Stimulated activated CD4-positive, alpha-beta T cell treated with anti-CD3 and anti-CD28 coated beads, Interleukin-4, amount 100 ng/mL, for 1 hour (primary cell): ENCODE measurements around the gene CD79A.
A peak's percentile ranks its signal among the peaks of the same experiment; 100 is the strongest.

Experiments used
- DNase-seq: peaks from one replicate; pipeline ENCODE4 v3.0.0-alpha.2; 2020

CD79A gene

DNA sequence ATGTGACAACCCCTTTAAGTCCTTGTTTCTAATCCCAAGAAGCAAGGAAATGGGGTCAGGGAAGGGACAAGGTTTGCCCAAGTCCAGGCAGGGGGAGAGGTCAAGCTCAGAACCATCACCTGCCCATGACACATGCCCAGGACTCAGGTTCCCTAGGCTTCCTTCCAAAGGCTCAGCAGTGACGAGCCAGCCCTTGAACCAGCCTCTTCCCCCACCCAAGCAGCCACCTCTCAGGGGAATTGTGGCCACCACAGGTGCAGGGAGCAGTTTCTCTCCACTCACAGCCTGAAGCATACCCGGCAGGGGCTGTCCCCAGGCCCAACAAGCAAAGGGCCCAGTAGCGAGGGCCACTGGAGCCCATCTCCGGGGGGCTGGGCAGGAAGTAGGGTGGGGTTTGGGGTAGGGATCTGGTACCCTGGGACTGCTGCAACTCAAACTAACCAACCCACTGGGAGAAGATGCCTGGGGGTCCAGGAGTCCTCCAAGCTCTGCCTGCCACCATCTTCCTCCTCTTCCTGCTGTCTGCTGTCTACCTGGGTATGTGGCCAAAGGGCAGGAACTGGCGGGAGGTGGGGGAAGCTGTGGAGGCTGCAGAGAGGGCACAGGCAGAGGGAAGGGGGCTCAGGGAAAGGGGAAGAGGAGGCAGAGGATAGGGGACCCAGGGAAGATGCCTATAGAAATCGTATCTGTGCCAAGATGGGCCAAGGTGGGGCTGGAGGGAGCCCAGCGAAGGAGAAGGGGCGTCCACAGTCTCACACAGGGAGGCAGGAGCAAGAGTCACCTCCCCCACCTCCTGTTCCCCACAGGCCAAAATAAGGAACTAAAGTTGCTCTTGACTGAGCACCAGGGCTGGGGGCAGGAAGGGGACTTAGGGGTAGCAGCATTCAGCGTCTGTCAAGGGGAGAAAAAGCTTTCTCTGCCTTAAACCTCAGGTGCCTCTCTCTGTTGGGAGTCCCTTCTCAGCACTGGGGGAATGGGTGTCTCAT lies at the start of gene CD79A:
Gene CD79A (plus strand): TSS at position 433 of the 986 bp plus-strand sequence. CDS start 26 bp downstream, at position 459.
- no peak for DNase-seq

DNA sequence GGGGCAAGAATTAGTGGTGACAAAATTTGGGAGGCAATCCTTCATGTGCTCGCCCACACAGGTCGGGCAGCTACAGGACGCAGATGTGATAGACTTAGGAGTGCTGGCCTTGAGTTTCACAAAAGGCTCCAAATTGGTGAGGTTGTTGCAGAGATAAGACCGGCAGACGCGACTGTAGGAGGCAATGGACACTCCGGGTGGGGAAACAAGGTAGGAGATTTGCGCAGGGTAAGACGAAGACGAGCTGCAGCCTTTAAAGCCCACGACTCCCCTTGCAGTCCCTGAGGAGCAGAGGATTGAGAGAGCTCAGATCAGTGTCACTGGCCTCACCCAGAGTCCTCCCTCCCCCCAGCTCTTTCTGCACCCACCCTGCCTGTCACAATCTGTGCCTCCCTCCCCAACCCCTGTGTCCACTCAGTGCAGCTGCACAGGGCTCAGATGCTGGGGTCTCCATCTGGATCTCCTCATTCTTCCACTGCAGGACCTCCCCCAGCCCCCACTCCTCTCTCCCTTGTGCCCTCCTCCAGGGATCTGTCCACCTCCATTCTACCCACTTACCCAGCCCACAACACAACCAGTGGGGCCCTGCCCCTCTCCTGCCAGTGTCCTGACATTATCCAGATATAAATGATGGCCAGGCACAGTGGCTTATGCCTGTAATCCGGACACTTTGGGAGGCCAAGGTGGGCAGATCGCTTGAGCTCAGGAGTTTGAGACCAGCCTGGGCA lies 38.9 kb upstream of the CD79A start:
- DNase-seq, result no peak

- DNase-seq, result no peak
These were observed 37.9 kb upstream of the CD79A start for GRCh38 chr19:41839211-41839610.

DNA sequence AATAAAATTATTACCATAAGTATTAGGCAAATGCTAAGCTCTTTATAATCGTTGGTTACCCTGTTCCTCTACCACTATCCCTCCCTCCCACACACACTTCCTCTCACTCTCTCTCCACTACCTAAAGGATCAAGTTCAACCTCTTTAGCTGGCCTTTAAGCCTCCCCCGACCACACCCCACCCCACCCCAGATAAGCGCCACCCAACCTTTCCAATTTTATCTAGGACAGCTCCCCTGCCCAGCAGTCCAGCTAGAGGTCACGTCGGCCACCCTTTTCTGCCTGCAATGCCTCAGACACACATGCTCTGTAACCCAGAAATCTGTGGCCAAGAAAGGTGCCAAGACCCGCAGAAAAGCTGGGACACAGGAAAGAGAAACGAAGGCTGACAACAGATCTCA lies 33.7 kb upstream of the CD79A start:
- DNase-seq, result no peak

- no peak for DNase-seq
These were observed 32.5 kb upstream of the CD79A start, which contains the start of gene LYPD4 for GRCh38 chr19:41844601-41845000. TSS of gene LYPD4 (minus strand) at chr19:41844683. CDS start at chr19:41839285, 5,398 bp downstream.

DNA sequence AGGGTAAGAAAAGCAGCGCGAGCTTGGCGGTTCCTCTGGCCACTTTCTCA lies 32.3 kb upstream of the CD79A start, which contains the start of gene DMRTC2:
Gene DMRTC2 (plus strand): TSS at position 42 of the 50 bp plus-strand sequence. CDS start 2,387 bp downstream, outside the sequence.
- DNase-seq, result no peak

DNA sequence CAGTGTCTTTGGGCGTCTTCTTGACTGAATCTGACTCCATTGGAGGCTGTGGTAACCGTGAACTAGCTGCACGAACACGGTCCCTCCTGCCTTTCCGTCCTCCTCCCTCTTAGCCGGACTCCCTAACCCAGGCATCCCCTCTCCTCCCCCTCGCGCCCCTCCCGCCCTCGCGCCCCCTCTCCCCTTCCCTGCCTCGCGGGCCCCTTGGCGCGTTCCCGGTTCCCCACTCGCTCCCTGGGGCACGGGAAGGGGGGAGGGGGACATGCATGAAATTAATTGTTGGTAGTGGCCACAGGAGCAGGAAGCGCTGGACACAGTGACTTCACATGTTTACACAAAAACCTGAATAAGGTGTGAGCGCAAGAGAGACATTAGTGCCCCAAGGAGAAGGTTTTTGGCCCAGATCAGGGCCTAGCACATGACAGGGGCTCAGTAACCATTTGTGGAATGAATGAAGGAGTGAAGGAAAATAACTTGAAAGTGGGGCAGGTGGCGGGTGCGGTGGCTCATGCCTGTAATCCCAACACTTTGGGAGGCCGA lies 32.0 kb upstream of the CD79A start:
- no peak for DNase-seq

DNA sequence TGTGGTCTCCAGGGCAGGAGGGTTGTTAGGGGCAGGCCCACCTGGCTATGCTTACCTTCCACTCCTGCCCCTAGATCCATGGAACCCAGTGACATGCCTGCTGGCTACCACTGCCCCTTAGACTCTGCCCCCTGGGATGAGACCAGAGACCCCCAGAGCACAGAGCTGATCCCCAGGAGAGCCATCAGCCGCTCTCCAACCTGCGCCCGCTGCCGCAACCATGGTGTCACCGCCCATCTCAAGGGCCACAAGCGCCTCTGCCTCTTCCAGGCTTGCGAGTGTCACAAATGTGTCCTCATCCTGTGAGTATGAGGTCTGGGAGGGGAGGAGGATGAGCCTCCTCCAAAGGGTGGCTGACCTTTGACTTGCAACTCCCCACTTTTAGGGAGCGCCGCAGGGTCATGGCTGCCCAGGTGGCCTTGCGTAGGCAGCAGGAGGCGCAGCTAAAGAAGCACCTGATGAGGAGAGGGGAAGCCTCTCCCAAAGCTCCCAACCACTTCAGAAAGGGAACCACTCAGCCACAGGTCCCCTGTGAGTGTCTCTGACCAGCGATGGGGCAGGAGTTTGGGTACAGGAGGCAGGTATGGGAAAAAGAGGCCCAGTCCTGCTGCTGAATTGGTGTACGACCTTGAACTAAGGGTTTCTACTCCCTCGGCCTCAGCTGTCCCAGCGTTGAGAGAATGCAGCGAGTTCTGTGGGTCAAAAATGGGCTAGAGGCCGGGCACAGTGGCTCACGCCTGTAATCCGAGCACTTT lies 29.6 kb upstream of the CD79A start:
- DNase-seq, result no peak

GRCh38 chr19:41848666-41849065 lies 28.4 kb upstream of the CD79A start:
- DNase-seq, result no peak

DNA sequence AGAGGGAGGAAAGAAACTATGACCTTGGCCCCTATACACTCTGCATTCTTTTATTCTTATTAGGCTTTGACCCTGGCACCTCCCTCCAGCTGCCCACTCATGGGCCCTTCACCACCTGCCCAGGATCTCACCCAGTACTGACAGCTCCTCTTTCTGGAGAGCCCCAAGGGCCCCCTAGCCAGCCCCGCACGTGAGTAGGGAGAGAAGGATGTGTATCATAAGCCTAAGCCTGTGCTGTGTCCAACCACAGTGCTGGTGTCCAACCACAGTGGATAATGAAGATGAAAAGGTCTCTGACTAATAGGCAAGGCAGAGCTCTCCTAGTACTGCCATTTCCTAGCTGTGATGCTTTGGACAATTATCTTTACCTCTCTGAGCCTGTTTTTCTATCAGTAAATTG lies 28.0 kb upstream of the CD79A start:
- DNase-seq, result no peak

DNA sequence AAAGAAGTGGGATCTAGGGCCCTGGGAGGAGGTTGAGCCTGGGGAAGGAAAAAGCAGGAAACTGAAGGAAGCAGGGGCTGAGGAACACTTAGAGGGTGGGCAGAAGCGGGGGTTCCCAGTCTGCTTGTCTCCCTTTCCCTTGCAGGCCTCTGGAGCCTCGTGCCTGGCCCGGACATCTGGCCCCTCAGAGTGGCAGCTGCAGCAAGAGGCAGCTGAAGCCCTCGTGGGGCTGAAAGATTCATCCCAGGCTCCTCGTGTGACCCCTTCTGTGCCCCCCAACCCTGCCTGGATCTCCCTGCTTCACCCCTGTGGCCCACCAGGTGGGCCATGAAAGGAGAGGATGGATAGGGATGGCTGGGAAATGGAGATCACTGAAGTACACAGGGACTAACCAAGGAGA lies 26.7 kb upstream of the CD79A start:
- no peak for DNase-seq

DNA sequence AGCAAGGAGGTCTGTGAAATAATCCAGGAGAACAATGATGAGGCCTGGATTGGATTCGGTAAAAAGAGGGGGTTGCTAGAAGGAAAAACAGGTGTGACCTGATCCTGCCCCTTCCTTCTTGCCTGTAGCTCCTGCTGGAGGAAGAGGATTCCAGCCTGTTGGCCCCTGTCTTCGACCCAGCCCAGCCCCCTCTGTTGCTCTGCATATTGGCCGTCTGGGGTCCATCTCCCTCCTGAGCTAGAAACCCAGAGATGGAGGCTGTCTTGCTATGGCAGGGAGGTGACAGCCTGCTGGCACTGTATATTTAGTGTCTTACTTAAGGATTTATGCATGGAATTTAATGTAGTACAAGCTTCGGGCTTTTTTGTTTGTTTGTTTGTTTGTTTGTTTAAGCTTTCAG lies 25.6 kb upstream of the CD79A start:
- DNase-seq, result no peak

DNA sequence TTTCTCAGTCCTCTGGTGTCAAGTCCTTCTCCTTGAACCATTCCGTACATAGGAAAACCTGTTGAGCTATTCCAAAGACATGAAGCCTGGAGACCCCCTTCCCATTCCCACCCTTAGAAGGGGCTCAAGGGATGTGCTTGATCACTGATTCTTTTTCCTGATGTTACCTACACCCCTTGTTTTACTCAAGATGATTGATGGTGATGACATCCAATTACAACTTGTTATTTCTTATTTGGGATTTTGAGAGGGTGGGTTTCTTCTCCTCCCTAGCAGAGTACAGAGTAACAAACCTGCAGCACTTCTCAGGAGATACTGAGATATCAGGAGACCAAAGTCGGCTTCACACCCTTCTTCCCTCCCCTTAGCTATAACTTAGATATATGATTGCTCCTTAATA lies 23.7 kb upstream of the CD79A start:
- no peak for DNase-seq

DNA sequence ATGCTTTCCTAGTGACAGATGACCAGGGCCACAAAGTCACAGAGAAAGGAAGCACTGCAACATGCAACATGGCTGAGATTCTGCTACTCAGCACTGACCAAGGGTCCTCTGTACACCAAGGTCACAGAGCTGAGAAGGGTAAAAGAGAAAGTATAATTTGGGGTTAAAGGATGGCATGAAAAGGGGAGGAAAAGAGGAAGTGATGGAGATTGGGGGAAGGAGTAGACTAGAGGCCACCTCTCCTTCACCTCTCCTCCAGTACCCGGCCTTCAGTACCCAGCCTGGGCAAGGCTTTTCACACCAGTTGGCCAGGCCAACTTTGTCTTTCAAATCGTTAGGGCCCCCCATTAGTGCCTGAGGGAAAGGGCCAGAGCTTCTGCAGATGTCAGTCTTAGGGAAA lies 23.3 kb upstream of the CD79A start:
- no peak for DNase-seq

DNA sequence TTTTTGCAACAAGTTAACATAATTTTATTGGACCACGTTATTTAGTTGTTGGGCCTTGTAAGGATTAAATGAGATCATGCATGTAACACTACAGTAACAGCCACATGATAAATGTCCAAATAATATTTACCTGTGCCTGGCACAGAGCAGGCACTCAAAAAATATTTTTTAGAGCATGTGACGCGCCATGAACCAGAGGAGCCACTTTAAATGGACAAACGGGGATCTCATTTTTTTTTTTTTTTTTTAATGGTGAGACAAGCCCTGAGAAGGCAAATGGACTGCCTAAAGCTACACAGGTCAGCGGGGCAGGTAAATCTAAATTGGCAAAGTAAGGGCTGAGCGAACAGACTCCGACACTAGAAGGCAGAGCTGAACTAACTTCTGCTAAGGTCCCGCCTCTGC lies 17.9 kb upstream of the CD79A start:
- DNase-seq, result no peak

- DNase-seq, result peak; percentile 98
These were observed 17.3 kb upstream of the CD79A start, which contains the start of gene RPS19 for GRCh38 chr19:41859618-41860418. TSS of gene RPS19 (plus strand) at chr19:41860255. CDS start at chr19:41860775, 520 bp downstream.

DNA sequence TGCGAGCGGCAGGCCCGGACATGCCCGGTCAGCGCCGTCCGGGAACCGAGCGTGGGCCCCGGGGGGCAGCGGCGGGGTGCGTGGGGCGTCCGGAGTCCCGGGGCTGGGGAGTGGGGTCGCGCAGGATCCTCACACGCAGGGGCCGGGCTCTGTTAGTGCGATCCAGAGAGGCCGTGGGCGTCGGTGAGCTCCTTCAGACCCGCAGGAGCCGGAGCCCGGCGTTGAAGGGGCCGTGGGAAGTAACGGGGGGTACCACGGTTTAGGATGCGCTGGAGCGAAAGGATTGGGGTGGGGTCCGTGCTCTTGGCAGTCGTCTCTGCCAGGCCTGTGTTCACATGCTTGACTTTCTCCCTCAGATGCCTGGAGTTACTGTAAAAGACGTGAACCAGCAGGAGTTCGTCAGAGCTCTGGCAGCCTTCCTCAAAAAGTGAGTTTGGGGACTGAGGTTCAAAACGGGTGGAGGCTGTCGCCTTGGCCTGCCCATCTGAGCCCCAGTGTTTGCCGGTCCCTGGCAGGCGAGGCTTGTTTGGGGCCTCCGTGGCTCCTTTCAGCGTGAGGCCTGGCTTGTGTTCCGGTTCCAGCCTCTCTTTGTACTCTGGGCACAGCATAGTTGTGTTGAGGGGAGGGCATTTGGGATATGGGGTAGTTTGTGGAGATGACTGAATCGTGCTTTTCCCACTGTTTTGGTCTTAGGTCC lies 16.5 kb upstream of the CD79A start:
- DNase-seq, result peak; percentile 56

DNA sequence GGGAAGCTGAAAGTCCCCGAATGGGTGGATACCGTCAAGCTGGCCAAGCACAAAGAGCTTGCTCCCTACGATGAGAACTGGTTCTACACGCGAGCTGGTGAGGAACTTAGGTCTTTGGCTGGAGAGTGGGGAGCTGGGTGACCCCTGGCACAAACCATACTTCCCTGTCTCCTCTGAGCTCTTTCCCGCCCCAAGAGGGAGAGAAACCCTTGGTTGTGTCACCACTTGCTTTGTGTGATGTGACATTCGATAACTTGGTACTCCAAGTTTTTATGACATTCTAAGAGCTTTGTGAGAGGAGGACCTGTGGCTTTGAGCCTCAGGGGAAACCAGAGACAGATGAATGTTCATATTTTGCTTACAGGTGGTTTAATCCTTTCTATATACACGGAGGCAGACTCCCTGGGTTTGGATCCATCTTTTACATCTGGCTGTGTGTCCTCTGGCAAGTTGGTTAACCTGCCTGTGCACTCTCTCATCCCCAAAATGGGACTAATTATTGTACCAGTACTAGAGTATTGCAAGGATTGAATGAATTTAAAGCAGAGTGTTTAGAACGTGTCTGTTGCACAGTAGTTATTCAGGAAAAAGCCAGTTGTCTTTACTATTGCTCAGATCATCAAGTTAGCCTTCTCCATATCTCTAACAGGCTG lies 15.8 kb upstream of the CD79A start:
- no peak for DNase-seq

DNA sequence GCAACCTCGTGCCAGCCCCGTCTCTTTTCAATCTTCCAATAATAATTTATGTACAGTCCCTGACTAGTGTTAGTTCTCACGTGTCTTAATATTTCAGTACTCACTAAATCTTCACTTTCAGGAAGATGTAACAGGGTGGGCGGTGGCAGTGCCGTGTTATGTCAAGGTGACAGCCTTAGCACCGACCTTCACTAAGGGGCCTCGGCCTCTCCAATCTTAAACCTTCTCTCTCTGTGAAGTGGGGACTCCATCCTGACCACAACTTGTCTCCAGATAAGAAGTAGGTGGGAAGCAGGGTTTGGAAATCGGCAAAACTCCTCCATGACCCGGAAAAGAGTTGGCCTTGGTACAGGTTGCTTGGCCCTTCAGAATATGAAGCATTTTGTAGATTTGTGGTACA lies 15.2 kb upstream of the CD79A start:
- DNase-seq, result no peak

DNA sequence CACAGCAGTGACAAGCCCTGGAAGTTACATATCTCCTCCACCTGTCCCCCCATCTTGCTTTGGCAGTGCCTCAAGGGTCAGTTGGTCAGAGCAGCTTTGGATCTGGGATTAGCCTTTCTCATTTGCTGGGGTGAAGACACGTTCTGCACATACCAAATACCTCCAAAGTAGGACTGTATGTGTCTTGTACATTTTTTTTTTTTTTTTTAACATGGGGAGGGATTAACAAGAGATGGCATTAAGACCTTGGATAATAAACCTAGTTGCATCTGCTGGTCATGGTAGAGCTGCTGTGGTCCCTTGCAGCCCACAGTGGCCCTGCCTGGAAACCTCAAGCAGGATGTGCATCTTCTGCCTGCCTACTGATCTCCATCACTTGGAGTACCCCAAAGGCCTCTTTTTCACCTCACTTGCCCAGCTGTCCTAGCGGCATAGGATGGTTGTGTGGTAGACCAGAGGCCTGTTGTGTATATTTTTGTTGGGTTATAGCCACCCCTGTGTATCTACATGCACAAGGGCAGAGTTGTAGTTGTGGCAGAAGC lies 14.6 kb upstream of the CD79A start:
- DNase-seq, result no peak
